ENCODE data around the gene RNF150.

DNA sequence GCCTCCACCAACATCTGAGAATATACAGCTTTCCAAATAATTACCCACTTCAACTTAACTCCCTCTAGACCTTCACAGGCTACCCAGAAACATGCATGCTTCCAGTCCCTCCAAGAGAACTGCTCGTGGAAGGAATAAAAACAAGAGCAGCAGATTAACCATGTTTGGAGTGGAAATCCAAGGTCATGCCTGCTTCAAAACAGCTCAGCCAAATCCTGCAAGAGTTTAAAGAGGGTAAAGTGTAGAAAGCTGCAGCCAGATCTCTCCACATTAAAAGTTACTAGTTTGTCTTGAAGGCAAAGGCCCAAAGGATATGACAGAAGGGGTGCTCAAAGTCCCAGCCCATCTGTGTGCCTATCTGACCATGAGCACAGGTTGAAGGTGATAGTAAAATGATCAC is 139.3 kb downstream of the RNF150 start:
- TF ChIP-seq RAD21 (IDR thresholded peaks at IDR 0.05) (no peak), EGR1 (IDR thresholded peaks at IDR 0.05; ENCODE audit: low read depth in 2 of 2) (no peak), TAF1 (conservative IDR thresholded peaks at IDR 0.05) (no peak), RXRA (IDR thresholded peaks at IDR 0.05) (no peak), GABPA (IDR thresholded peaks at IDR 0.05 in 1 of 2, conservative IDR thresholded peaks at IDR 0.05 in 1 of 2) (no peak), FOXA1 (IDR thresholded peaks at IDR 0.05) (no peak), MAX (IDR thresholded peaks at IDR 0.05) (no peak)
- TF ChIP-seq, protein P1, sequence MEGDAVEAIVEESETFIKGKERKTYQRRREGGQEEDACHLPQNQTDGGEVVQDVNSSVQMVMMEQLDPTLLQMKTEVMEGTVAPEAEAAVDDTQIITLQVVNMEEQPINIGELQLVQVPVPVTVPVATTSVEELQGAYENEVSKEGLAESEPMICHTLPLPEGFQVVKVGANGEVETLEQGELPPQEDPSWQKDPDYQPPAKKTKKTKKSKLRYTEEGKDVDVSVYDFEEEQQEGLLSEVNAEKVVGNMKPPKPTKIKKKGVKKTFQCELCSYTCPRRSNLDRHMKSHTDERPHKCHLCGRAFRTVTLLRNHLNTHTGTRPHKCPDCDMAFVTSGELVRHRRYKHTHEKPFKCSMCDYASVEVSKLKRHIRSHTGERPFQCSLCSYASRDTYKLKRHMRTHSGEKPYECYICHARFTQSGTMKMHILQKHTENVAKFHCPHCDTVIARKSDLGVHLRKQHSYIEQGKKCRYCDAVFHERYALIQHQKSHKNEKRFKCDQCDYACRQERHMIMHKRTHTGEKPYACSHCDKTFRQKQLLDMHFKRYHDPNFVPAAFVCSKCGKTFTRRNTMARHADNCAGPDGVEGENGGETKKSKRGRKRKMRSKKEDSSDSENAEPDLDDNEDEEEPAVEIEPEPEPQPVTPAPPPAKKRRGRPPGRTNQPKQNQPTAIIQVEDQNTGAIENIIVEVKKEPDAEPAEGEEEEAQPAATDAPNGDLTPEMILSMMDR (IDR thresholded peaks at IDR 0.05; ENCODE audit: low read depth, low read length, missing input control): no peak
- TF ChIP-seq, protein P2, sequence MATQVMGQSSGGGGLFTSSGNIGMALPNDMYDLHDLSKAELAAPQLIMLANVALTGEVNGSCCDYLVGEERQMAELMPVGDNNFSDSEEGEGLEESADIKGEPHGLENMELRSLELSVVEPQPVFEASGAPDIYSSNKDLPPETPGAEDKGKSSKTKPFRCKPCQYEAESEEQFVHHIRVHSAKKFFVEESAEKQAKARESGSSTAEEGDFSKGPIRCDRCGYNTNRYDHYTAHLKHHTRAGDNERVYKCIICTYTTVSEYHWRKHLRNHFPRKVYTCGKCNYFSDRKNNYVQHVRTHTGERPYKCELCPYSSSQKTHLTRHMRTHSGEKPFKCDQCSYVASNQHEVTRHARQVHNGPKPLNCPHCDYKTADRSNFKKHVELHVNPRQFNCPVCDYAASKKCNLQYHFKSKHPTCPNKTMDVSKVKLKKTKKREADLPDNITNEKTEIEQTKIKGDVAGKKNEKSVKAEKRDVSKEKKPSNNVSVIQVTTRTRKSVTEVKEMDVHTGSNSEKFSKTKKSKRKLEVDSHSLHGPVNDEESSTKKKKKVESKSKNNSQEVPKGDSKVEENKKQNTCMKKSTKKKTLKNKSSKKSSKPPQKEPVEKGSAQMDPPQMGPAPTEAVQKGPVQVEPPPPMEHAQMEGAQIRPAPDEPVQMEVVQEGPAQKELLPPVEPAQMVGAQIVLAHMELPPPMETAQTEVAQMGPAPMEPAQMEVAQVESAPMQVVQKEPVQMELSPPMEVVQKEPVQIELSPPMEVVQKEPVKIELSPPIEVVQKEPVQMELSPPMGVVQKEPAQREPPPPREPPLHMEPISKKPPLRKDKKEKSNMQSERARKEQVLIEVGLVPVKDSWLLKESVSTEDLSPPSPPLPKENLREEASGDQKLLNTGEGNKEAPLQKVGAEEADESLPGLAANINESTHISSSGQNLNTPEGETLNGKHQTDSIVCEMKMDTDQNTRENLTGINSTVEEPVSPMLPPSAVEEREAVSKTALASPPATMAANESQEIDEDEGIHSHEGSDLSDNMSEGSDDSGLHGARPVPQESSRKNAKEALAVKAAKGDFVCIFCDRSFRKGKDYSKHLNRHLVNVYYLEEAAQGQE (IDR thresholded peaks at IDR 0.05): no peak
